Esophagus squamous epithelium (tissue), 5 donors: ENCODE results near the gene FAM114A2. TPM values are rescaled to one million over a fixed set of nuclear protein-coding genes. Genes with fewer than 3 reads are reported as not detected.

Source experiments
- DNase-seq: peaks from one replicate; lab custom pipeline; 2025; lab: John Stamatoyannopoulos, UW
- H3K27ac ChIP-seq, 4 donors: fragments of 200-600 bp; sonication (generic); one replicate each; pipeline ENCODE4 v1.5.1; 2016 to 2019; ENCODE audit warnings: mild to moderate bottlenecking in 1 of 4
- H3K27me3 ChIP-seq, 4 donors: fragments of 200-600 bp; sonication (generic); 1 replicate in 3 of 4; 2 replicates in 1 of 4; pipeline versions ENCODE4 v1.5.1 to v1.6.0; 2017 to 2021; ENCODE audit warnings: antibody characterized with exemption in 1 of 4
- H3K36me3 ChIP-seq, 3 donors: fragments of 200-600 bp; sonication (generic); one replicate each; pipeline ENCODE4 v1.5.1; 2016 to 2019
- H3K4me1 ChIP-seq, 3 donors: fragments of 200-600 bp; sonication (generic); one replicate each; pipeline ENCODE4 v1.5.1; 2017 to 2019
- H3K4me3 ChIP-seq, 4 donors: fragments of 200-600 bp; sonication (generic); 1 replicate in 3 of 4; 2 replicates in 1 of 4; pipeline ENCODE4 v1.5.1; 2016 to 2019; ENCODE audit warnings: mild to moderate bottlenecking in 2 of 4, moderate library complexity in 1 of 4
- H3K9me3 ChIP-seq, 3 donors: fragments of 200-600 bp; sonication (generic); one replicate each; pipeline ENCODE4 v1.5.1; 2016 to 2019
- CTCF ChIP-seq, 6 experiments: fragments of 450-650 bp in 4 of 6; fragments of 200-600 bp in 2 of 6; sonication (generic) in 2 of 6; IDR thresholded peaks; one replicate each; pipeline ENCODE4 v1.5.1; 2016 to 2019; ENCODE audit warnings: antibody characterized with exemption in 6 of 6, mild to moderate bottlenecking in 4 of 6, moderate library complexity in 4 of 6
- POLR2A ChIP-seq, 4 donors: fragments of 450-650 bp; IDR thresholded peaks; one replicate each; pipeline ENCODE4 v1.6.1; 2017; ENCODE audit warnings: antibody characterized with exemption in 4 of 4, mild to moderate bottlenecking in 4 of 4, moderate library complexity in 3 of 4
- WGBS, 2 donors: methylation state at CpG; one replicate each; pipeline ENCODE4 v1.1.5; 2018; 5-methylcytosine and 5-hydroxymethylcytosine counted together
- intact Hi-C: fragments of 100-400 bp; cut with DNase I; formaldehyde crosslinking; loops from one replicate; pipeline ENCODE4 v1.15.0; 2022
- total RNA-seq, 4 donors: library from RNA; depleted of rRNA; stranded (reverse); fragments of >200 nt; gene quantifications; one replicate each; pipeline ENCODE4 v1.1.0, GENCODE V29; 2016
- donor health status: DM: yes; HTN: yes; CAD: no.

FAM114A2 gene
- total RNA-seq, 4 donors from 2014 or later = 6.2 to 22.1 (median 19.5) TPM

- DNase-seq = no peak
- Histone ChIP-seq H3K36me3 (no peaks in the 10 kb centered on the region), H3K9me3 (no peaks in the 10 kb centered on the region), H3K27ac (no peak overlapping the region), H3K27me3 (peaks cover 0 to 10% (median 0%) of the 10 kb centered on the region in 4 donors), H3K4me1 (peaks cover 0 to 14% (median 0%) of the 10 kb centered on the region in 3 donors), H3K4me3 (no peak overlapping the region)
- intact Hi-C loops = loop anchor here (5.0 to 10.0 kb wide), 3 partner anchors 211 to 1442 kb away; no protein-coding TSS in a partner anchor
- 9 to 17% methylated on average over 7 of the region's 7 CpGs for WGBS, 2 donors
- TF ChIP-seq CTCF (IDR thresholded peaks at IDR 0.05) = peak; percentile 28 to 75 (median 60)
- TF ChIP-seq POLR2A (IDR thresholded peaks at IDR 0.05) = no peak
Measured at GRCh38 chr5:153974131-153974812, 64.4 kb downstream of the FAM114A2 start.

- DNase-seq = no peak
- WGBS, 2 donors = 60 to 66% methylated on average over 2 of the region's 2 CpGs
- peaks cover 0 to 6% (median 0%) of the 10 kb centered on the region in 3 donors for H3K4me1 ChIP-seq
- H3K27me3 ChIP-seq = peaks cover 0 to 2% (median 0%) of the 10 kb centered on the region in 4 donors
- no peak for TF ChIP-seq CTCF (IDR thresholded peaks at IDR 0.05)
- no peak for TF ChIP-seq POLR2A (IDR thresholded peaks at IDR 0.05)
- H3K36me3 ChIP-seq = no peaks in the 10 kb centered on the region
- H3K27ac ChIP-seq = no peak overlapping the region
- intact Hi-C loops = loop anchor here (5.0 to 10.0 kb wide), 3 partner anchors 213 to 1440 kb away; no protein-coding TSS in a partner anchor
- no peak overlapping the region for H3K4me3 ChIP-seq
- no peaks in the 10 kb centered on the region for H3K9me3 ChIP-seq
Measured at GRCh38 chr5:153972240-153972639, 66.5 kb downstream of the FAM114A2 start.

- intact Hi-C loops = loop anchor here (5.0 to 10.0 kb wide), 3 partner anchors 214 to 1438 kb away; no protein-coding TSS in a partner anchor
- no peak for DNase-seq
Measured at GRCh38 chr5:153970496-153970895, 68.2 kb downstream of the FAM114A2 start.

GRCh38 chr5:153969563-153969895 lies 69.2 kb downstream of the FAM114A2 start:
- intact Hi-C loops = loop anchor here (10.0 kb wide), 1 partner anchor 475 kb away; the partner anchor contains the start of gene GRIA1
- WGBS, 2 donors = 57 to 70% methylated on average over 3 of the region's 3 CpGs

More at GRCh38 chr5:153970496-153970895, 68.2 kb downstream of the FAM114A2 start:
- 72 to 75% methylated on average over 3 of the region's 3 CpGs for WGBS, 2 donors
- H3K27ac ChIP-seq = no peak overlapping the region
- no peak for TF ChIP-seq POLR2A (IDR thresholded peaks at IDR 0.05)
- no peak for TF ChIP-seq CTCF (IDR thresholded peaks at IDR 0.05)
- no peak overlapping the region for H3K4me3 ChIP-seq
- H3K4me1 ChIP-seq = peaks cover 0 to 6% (median 0%) of the 10 kb centered on the region in 3 donors
- no peaks in the 10 kb centered on the region for H3K36me3 ChIP-seq
- H3K9me3 ChIP-seq = no peaks in the 10 kb centered on the region
- H3K27me3 ChIP-seq = peaks cover 0 to 8% (median 0%) of the 10 kb centered on the region in 4 donors

More at GRCh38 chr5:153969563-153969895, 69.2 kb downstream of the FAM114A2 start:
- no peak for DNase-seq
- TF ChIP-seq POLR2A (IDR thresholded peaks at IDR 0.05) = no peak
- TF ChIP-seq CTCF (IDR thresholded peaks at IDR 0.05) = no peak
- Histone ChIP-seq H3K36me3 (no peaks in the 10 kb centered on the region), H3K27me3 (peaks cover 0 to 8% (median 0%) of the 10 kb centered on the region in 4 donors), H3K4me1 (peaks cover 0 to 4% (median 0%) of the 10 kb centered on the region in 3 donors), H3K9me3 (no peaks in the 10 kb centered on the region), H3K27ac (no peak overlapping the region), H3K4me3 (no peak overlapping the region)
